Suprapubic skin (tissue), 4 donors: ENCODE measurements around the gene STKLD1. TPM values are rescaled to one million over a fixed set of nuclear protein-coding genes. Genes with fewer than 3 reads are reported as not detected.

Experiments
- DNase-seq, 2 donors: peaks; one replicate each; pipeline ENCODE4 v3.0.0-alpha.2; 2019; ENCODE audit warnings: low spot score in 2 of 2
- H3K27ac ChIP-seq: fragments of 200-600 bp; sonication (generic); one replicate; pipeline ENCODE4 v1.5.1; 2019
- H3K27me3 ChIP-seq: fragments of 200-600 bp; sonication (generic); one replicate; pipeline ENCODE4 v1.5.1; 2019
- H3K36me3 ChIP-seq: fragments of 200-600 bp; sonication (generic); one replicate; pipeline ENCODE4 v1.5.1; 2019
- H3K4me1 ChIP-seq: fragments of 200-600 bp; sonication (generic); one replicate; pipeline ENCODE4 v1.5.1; 2019
- H3K4me3 ChIP-seq: fragments of 200-600 bp; sonication (generic); one replicate; pipeline ENCODE4 v1.5.1; 2019; ENCODE audit warnings: mild to moderate bottlenecking
- H3K9me3 ChIP-seq: fragments of 200-600 bp; sonication (generic); one replicate; pipeline ENCODE4 v1.5.1; 2019
- EP300 ChIP-seq: sonication (generic); formaldehyde crosslinking; IDR thresholded peaks from one replicate; pipeline ENCODE4 v1.6.1; 2017; ENCODE audit warnings: antibody characterized with exemption
- POLR2A ChIP-seq, 2 donors: fragments of 450-650 bp; IDR thresholded peaks; one replicate each; pipeline ENCODE4 v1.6.1; 2017; ENCODE audit warnings: antibody characterized with exemption in 2 of 2, mild to moderate bottlenecking in 2 of 2, moderate library complexity in 2 of 2
- POLR2AphosphoS5 ChIP-seq, 3 donors: sonication (generic); formaldehyde crosslinking; IDR thresholded peaks; one replicate each; pipeline ENCODE4 v1.6.1; 2017; ENCODE audit warnings: antibody characterized with exemption in 3 of 3
- WGBS: methylation state at CpG from one replicate; pipeline ENCODE4 v1.1.5; 2018; 5-methylcytosine and 5-hydroxymethylcytosine counted together
- total RNA-seq, 4 donors: library from RNA; depleted of rRNA; stranded (reverse); fragments of >200 nt; gene quantifications; one replicate each; pipeline ENCODE4 v1.1.0, GENCODE V29; 2016
- TF ChIP-seq, protein P1 (sequence below), 2 donors: fragments of 200-600 bp in 1 of 2; fragments of 450-650 bp in 1 of 2; sonication (generic) in 1 of 2; IDR thresholded peaks; one replicate each; pipeline ENCODE4 v1.5.1; 2016 to 2019; ENCODE audit warnings: antibody characterized with exemption in 2 of 2, mild to moderate bottlenecking in 1 of 2, moderate library complexity in 1 of 2

Gene STKLD1
- total RNA-seq, 4 donors from 2014 or later, result 1.8 to 4.2 (median 2.3) TPM; not detected in 1

DNA sequence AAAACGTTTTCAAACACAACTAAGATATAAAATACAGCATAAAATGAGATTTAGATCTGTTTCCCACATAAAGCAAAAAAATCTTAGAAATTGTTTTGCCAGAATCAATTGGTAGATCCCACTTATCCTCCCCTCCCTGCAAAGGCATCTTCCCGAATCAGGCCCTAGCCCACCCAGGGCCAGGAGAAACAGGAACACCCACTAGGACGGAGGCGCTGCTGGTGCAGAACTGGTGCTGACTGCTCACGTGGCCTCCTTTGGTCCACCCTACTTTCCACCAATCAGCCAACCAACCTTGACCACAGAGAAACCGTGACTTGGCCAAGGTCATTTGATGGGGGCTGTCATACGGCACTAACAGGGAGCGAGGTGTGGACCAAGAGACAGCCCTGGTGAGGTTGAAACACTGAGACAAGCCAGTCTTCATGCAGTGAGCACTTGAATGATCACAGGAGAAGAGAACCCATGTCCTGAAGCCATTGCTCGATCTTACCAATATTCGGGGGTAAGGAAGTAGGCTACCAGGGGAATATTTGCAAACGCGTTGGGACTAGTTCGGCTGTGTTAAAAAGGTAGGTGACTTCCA lies 14.6 kb upstream of the STKLD1 start:
- TF ChIP-seq POLR2AphosphoS5 (IDR thresholded peaks at IDR 0.05), result no peak
- Histone ChIP-seq H3K4me1 (peaks cover 57% of the 10 kb centered on the region), H3K27me3 (no peaks in the 10 kb centered on the region), H3K27ac (no peak overlapping the region), H3K4me3 (no peak overlapping the region), H3K36me3 (peaks cover 69% of the 10 kb centered on the region), H3K9me3 (no peaks in the 10 kb centered on the region)
- WGBS, result 76% methylated on average over 13 of the region's 13 CpGs
- no peak for DNase-seq

DNA sequence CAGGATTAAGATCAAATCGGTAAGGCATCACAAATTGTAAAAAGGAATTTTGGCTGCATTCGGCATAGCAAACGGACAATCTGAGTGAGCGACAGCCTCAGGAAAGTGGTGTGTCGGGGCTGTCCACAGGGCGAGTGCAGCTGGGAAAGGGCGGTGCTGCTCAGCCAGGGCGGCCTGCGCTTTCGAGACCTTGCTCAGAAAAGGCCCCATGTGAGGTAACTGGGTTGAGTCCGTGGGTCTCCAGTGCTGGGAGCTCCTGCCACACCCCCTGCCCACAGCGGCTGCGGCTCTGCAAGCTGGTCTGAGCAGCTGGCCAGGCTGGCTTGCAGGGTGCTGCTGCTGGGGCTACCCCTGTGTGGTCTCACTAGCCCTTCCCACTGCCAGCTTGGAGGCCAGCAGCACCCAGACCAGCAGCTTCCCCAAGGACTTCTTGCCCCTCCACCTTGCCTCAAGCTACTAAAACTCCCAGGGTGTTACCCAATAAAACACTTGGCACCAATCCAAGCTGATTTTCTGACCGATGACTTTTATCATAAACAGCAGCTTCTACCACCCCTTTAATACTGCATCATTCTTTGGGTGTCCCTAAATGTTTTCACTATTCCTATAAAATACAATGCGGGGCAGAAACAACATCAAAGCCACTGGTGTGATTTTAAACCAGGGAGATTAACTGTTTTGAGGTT lies 13.7 kb upstream of the STKLD1 start:
- H3K4me3 ChIP-seq, result no peak overlapping the region
- H3K36me3 ChIP-seq, result peaks cover 73% of the 10 kb centered on the region
- no peak for TF ChIP-seq POLR2A (IDR thresholded peaks at IDR 0.05)
- TF ChIP-seq, protein P1, sequence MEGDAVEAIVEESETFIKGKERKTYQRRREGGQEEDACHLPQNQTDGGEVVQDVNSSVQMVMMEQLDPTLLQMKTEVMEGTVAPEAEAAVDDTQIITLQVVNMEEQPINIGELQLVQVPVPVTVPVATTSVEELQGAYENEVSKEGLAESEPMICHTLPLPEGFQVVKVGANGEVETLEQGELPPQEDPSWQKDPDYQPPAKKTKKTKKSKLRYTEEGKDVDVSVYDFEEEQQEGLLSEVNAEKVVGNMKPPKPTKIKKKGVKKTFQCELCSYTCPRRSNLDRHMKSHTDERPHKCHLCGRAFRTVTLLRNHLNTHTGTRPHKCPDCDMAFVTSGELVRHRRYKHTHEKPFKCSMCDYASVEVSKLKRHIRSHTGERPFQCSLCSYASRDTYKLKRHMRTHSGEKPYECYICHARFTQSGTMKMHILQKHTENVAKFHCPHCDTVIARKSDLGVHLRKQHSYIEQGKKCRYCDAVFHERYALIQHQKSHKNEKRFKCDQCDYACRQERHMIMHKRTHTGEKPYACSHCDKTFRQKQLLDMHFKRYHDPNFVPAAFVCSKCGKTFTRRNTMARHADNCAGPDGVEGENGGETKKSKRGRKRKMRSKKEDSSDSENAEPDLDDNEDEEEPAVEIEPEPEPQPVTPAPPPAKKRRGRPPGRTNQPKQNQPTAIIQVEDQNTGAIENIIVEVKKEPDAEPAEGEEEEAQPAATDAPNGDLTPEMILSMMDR (IDR thresholded peaks at IDR 0.05), result no peak
- TF ChIP-seq POLR2AphosphoS5 (IDR thresholded peaks at IDR 0.05), result no peak
- no peak for TF ChIP-seq EP300
- H3K9me3 ChIP-seq, result no peaks in the 10 kb centered on the region
- 61% methylated on average over 15 of the region's 15 CpGs for WGBS
- no peak overlapping the region for H3K27ac ChIP-seq
- H3K27me3 ChIP-seq, result no peaks in the 10 kb centered on the region
- DNase-seq, result no peak
- peaks cover 56% of the 10 kb centered on the region for H3K4me1 ChIP-seq

DNA sequence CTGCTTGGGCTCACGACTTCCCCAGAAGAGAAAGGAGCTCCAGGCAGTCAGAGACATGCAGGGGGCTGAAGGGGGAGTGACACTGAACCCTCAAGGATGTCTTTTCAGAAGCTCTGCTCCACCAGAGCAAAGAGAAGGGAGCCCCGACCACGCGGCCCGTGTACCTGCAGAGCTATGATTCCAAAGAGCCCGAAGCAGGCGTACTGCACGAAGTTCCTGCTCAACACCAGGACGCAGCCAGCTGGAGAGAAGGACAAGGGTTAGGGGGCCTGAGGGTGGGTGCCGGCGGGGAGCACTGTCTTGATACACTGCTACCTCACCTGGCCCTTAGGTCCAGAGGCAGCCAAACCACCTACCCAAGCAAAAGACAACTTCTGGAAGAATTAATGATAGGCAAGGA lies 9.7 kb upstream of the STKLD1 start:
- Histone ChIP-seq H3K4me1 (peaks cover 82% of the 10 kb centered on the region), H3K9me3 (no peaks in the 10 kb centered on the region), H3K27ac (no peak overlapping the region), H3K4me3 (no peak overlapping the region), H3K27me3 (no peaks in the 10 kb centered on the region), H3K36me3 (peaks cover 60% of the 10 kb centered on the region)
- no peak for DNase-seq
- WGBS, result 90% methylated on average over 5 of the region's 11 CpGs
- no peak for TF ChIP-seq EP300
- TF ChIP-seq, protein P1 (IDR thresholded peaks at IDR 0.05), result no peak

DNA sequence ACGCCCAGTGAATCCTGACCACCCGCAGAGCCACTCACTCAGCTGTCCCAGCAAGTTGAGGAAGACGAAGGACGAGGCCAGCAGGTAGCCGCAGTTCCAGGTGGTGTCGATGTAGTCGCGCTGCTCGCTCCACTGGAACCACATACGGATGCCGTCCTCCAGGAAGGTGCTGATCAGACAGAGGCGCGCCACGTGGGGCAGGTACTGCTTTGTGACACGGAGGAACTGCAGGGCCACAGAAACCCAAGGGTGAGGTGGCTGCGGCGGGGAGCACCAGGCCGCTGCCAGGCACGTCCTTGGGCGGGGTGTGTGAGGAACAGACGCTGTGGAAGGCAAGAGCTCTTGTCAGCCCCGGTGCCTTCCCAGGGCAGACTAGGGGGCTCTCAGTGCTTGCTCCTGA lies 8.9 kb upstream of the STKLD1 start:
- Histone ChIP-seq H3K4me1 (peaks cover 88% of the 10 kb centered on the region), H3K27ac (no peak overlapping the region)

GRCh38 chr9:133367778-133368177 lies 8.4 kb upstream of the STKLD1 start:
- no peaks in the 10 kb centered on the region for H3K27me3 ChIP-seq
- 39% methylated on average over 9 of the region's 10 CpGs for WGBS
- H3K9me3 ChIP-seq, result no peaks in the 10 kb centered on the region
- no peak for DNase-seq
- H3K4me3 ChIP-seq, result no peak overlapping the region
- TF ChIP-seq POLR2AphosphoS5 (IDR thresholded peaks at IDR 0.05) (no peak), POLR2A (IDR thresholded peaks at IDR 0.05) (no peak), EP300 (no peak)
- TF ChIP-seq, protein P1 (IDR thresholded peaks at IDR 0.05), result no peak
- peak overlapping the region; percentile 8 for H3K27ac ChIP-seq
- peaks cover 88% of the 10 kb centered on the region for H3K4me1 ChIP-seq
- H3K36me3 ChIP-seq, result peaks cover 47% of the 10 kb centered on the region

More for the DNA sequence above, 8.9 kb upstream of the STKLD1 start:
- H3K9me3 ChIP-seq, result no peaks in the 10 kb centered on the region
- H3K27me3 ChIP-seq, result no peaks in the 10 kb centered on the region
- WGBS, result 88% methylated on average over 20 of the region's 22 CpGs
- DNase-seq, result no peak
- H3K36me3 ChIP-seq, result peaks cover 52% of the 10 kb centered on the region
- TF ChIP-seq POLR2A (IDR thresholded peaks at IDR 0.05) (no peak), POLR2AphosphoS5 (IDR thresholded peaks at IDR 0.05) (no peak), EP300 (no peak)
- TF ChIP-seq, protein P1 (IDR thresholded peaks at IDR 0.05), result no peak
- H3K4me3 ChIP-seq, result no peak overlapping the region
